Measurements from ENCODE around the gene PCARE.
"Not testable (repeated sequence)": the region's sequence is repeated elsewhere in the genome, so short reads cannot be mapped to it uniquely, and the experiment has no call there.

The PCARE gene

GRCh38 chr2:29097569-29097968, 23.2 kb upstream of the PCARE start:
- DNase-seq (ENCODE audit: low read depth in 1 of 2, low spot score in 1 of 2) = no peak

- DNase-seq (ENCODE audit: low read depth in 1 of 2, low spot score in 1 of 2) = no peak
Measured at GRCh38 chr2:29096969-29097368, 22.6 kb upstream of the PCARE start.

- DNase-seq (ENCODE audit: low read depth in 1 of 2, low spot score in 1 of 2) = not testable (repeated sequence)
Measured at GRCh38 chr2:29090311-29090710, 16.0 kb upstream of the PCARE start.

GRCh38 chr2:29084554-29084953, 10.2 kb upstream of the PCARE start:
- no peak for DNase-seq (ENCODE audit: low read depth in 1 of 2, low spot score in 1 of 2)

- DNase-seq (ENCODE audit: low read depth in 1 of 2, low spot score in 1 of 2) = no peak
Measured at GRCh38 chr2:29082804-29083495, 8.6 kb upstream of the PCARE start.

- no peak for DNase-seq (ENCODE audit: low read depth in 1 of 2, low spot score in 1 of 2)
Measured at GRCh38 chr2:29080886-29081743, 6.8 kb upstream of the PCARE start.

- no peak for DNase-seq (ENCODE audit: low read depth in 1 of 2, low spot score in 1 of 2)
Measured at GRCh38 chr2:29079887-29080286, 5.6 kb upstream of the PCARE start.

- DNase-seq (ENCODE audit: low read depth in 1 of 2, low spot score in 1 of 2) = no peak
Measured at GRCh38 chr2:29075894-29076705, 1.8 kb upstream of the PCARE start.

- no peak for DNase-seq (ENCODE audit: low read depth in 1 of 2, low spot score in 1 of 2)
Measured at GRCh38 chr2:29073933-29074332, 390 bp downstream of the PCARE start.

- DNase-seq (ENCODE audit: low read depth in 1 of 2, low spot score in 1 of 2) = no peak
Measured at GRCh38 chr2:29072971-29073725, 1.2 kb downstream of the PCARE start.

GRCh38 chr2:29072251-29072650, 2.1 kb downstream of the PCARE start:
- no peak for DNase-seq (ENCODE audit: low read depth in 1 of 2, low spot score in 1 of 2)

GRCh38 chr2:29071032-29071975, 3.0 kb downstream of the PCARE start:
- DNase-seq (ENCODE audit: low read depth in 1 of 2, low spot score in 1 of 2) = no peak

GRCh38 chr2:29070526-29070925, 3.8 kb downstream of the PCARE start:
- no peak for DNase-seq (ENCODE audit: low read depth in 1 of 2, low spot score in 1 of 2)

- no peak for DNase-seq (ENCODE audit: low read depth in 1 of 2, low spot score in 1 of 2)
Measured at GRCh38 chr2:29068513-29068912, 5.8 kb downstream of the PCARE start.

GRCh38 chr2:29066997-29067605, 7.2 kb downstream of the PCARE start:
- no peak for DNase-seq (ENCODE audit: low read depth in 1 of 2, low spot score in 1 of 2)

GRCh38 chr2:29066271-29066860, 8.0 kb downstream of the PCARE start:
- DNase-seq (ENCODE audit: low read depth in 1 of 2, low spot score in 1 of 2) = no peak

- no peak for DNase-seq (ENCODE audit: low read depth in 1 of 2, low spot score in 1 of 2)
Measured at GRCh38 chr2:29065068-29065811, 9.1 kb downstream of the PCARE start.

- no peak for DNase-seq (ENCODE audit: low read depth in 1 of 2, low spot score in 1 of 2)
Measured at GRCh38 chr2:29064746-29065067, 9.6 kb downstream of the PCARE start.

- no peak for DNase-seq (ENCODE audit: low read depth in 1 of 2, low spot score in 1 of 2)
Measured at GRCh38 chr2:29064346-29064715, 10.0 kb downstream of the PCARE start.
